Measurements from ENCODE around the gene GLP2R.

DNA sequence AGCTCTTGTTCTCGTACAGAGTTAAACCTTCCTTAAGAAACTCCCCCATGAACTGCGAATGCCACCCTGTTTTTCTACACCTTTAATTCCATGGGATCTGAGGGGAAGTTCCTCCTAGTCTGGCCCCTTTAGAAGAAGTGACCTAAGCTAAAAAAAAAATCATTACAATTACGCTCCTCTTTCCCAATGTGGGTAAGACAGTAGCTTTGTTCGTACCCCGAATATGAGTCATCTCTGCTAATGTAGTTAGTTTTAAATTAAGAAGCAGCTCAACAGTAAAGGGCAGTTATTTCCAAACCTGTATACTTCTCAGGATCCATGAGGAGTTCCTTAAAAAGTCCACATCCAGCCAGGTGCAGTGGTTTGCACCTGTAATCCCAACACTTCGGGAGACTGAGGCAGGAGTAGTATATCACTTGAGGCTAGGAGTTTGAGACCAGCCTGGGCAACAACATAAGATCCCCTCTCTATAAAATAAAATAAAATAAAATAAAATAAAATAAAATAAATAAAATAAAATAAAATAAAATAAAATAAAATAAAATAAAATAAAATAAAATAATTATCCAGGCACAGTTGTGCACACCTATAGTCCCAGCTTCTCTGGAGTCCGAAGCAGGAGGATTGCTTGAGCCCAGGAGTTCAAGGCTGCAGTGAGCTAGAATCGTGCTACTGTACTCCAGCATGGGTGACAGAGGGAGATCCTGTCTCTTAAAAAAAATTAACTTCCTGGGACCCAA, 53.2 kb downstream of the GLP2R start:
- no peak for TF ChIP-seq EZH2 (optimal IDR thresholded peaks at IDR 0.05; ENCODE audit: low read depth, low read length)
- TF ChIP-seq, protein P1, sequence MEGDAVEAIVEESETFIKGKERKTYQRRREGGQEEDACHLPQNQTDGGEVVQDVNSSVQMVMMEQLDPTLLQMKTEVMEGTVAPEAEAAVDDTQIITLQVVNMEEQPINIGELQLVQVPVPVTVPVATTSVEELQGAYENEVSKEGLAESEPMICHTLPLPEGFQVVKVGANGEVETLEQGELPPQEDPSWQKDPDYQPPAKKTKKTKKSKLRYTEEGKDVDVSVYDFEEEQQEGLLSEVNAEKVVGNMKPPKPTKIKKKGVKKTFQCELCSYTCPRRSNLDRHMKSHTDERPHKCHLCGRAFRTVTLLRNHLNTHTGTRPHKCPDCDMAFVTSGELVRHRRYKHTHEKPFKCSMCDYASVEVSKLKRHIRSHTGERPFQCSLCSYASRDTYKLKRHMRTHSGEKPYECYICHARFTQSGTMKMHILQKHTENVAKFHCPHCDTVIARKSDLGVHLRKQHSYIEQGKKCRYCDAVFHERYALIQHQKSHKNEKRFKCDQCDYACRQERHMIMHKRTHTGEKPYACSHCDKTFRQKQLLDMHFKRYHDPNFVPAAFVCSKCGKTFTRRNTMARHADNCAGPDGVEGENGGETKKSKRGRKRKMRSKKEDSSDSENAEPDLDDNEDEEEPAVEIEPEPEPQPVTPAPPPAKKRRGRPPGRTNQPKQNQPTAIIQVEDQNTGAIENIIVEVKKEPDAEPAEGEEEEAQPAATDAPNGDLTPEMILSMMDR (IDR thresholded peaks at IDR 0.05; ENCODE audit: low read length): no peak
